GM06990 (cell line): ENCODE results near the gene ANKMY1.

Source experiments
- DNase-seq: peaks from one replicate; pipeline ENCODE4 v3.0.0-alpha.2; 2011; ENCODE audit not compliant: insufficient read length; ENCODE audit errors: extremely low read depth
- H3K27me3 ChIP-seq: replicated peaks from 2 replicates; pipeline ENCODE4 v1.6.0; 2011; ENCODE audit warnings: low read length; ENCODE audit not compliant: control insufficient read depth, insufficient read depth
- H3K36me3 ChIP-seq: 2 replicates; pipeline ENCODE4 v1.5.1; 2011; ENCODE audit warnings: low read length; ENCODE audit not compliant: control insufficient read depth, insufficient read depth
- H3K4me3 ChIP-seq: replicated peaks from 2 replicates; pipeline ENCODE4 v1.5.1; 2011; ENCODE audit warnings: low read depth, mild to moderate bottlenecking, control low read depth, low read length
- CTCF ChIP-seq: IDR thresholded peaks from 2 replicates; pipeline ENCODE4 v1.5.1; 2011; ENCODE audit warnings: low read length, control low read depth, mild to moderate bottlenecking, inconsistent platforms; ENCODE audit not compliant: insufficient read depth, poor library complexity, severe bottlenecking

Gene ANKMY1

GRCh38 chr2:240429872-240430491, 127.8 kb downstream of the ANKMY1 start:
- Histone ChIP-seq H3K36me3 (no peaks in the 10 kb centered on the region), H3K27me3 (no peaks in the 10 kb centered on the region; the same call in 1 of the 2 replicates), H3K4me3 (no peak overlapping the region)
- DNase-seq = no peak
- no peak for TF ChIP-seq CTCF
